ENCODE measurements around the gene EFNA5. TPM values are rescaled to one million over a fixed set of nuclear protein-coding genes. Genes with fewer than 3 reads are reported as not detected.

EFNA5 gene
- total RNA-seq, 2 donors from 2014 or later = 5.6 to 7.2 TPM

- 19% methylated on average over 7 of the region's 7 CpGs for WGBS
- peak overlapping the region; percentile 33 to 39 for H3K27ac ChIP-seq
- H3K4me3 ChIP-seq = no peak overlapping the region
- intact Hi-C loops (cut with DNase I) = no loop called here
- no peaks in the 10 kb centered on the region for H3K27me3 ChIP-seq (replicated peaks; ENCODE audit: insufficient read depth)
- H3K36me3 ChIP-seq = no peaks in the 10 kb centered on the region
- peak; percentile 82 for DNase-seq (ENCODE audit: low spot score)
- TF ChIP-seq POLR2AphosphoS5 (IDR thresholded peaks at IDR 0.05) (peak; percentile 69), POLR2A (IDR thresholded peaks at IDR 0.05) (no peak)
- H3K9me3 ChIP-seq = no peaks in the 10 kb centered on the region
- peaks cover 2% of the 10 kb centered on the region for H3K4me1 ChIP-seq (replicated peaks)
Measured at GRCh38 chr5:107542831-107543231, 127.9 kb downstream of the EFNA5 start.

- Histone ChIP-seq H3K27ac (peak overlapping the region; percentile 33 to 39), H3K36me3 (no peaks in the 10 kb centered on the region), H3K27me3 (replicated peaks; ENCODE audit: insufficient read depth) (no peaks in the 10 kb centered on the region), H3K4me3 (no peak overlapping the region), H3K9me3 (no peaks in the 10 kb centered on the region), H3K4me1 (replicated peaks) (peaks cover 2% of the 10 kb centered on the region)
- WGBS = 17% methylated on average over 4 of the region's 4 CpGs
- DNase-seq (ENCODE audit: low spot score) = peak; percentile 65
- TF ChIP-seq POLR2A (IDR thresholded peaks at IDR 0.05) = no peak
- intact Hi-C loops (cut with DNase I) = no loop called here
Measured at GRCh38 chr5:107542428-107542827, 128.3 kb downstream of the EFNA5 start.

GRCh38 chr5:107541400-107541799 lies 129.3 kb downstream of the EFNA5 start:
- intact Hi-C loops (cut with DNase I) = no loop called here
- WGBS = 88% methylated on average over 1 of the region's 1 CpG

GRCh38 chr5:107539726-107540330 lies 130.9 kb downstream of the EFNA5 start:
- no peaks in the 10 kb centered on the region for H3K4me1 ChIP-seq (replicated peaks)
- no peak for DNase-seq (ENCODE audit: low spot score)
- 96% methylated on average over 4 of the region's 4 CpGs for WGBS
- TF ChIP-seq POLR2AphosphoS5 (IDR thresholded peaks at IDR 0.05) = no peak
- TF ChIP-seq POLR2A (IDR thresholded peaks at IDR 0.05) = no peak
- no peak for TF ChIP-seq CTCF (IDR thresholded peaks at IDR 0.05)
- H3K4me3 ChIP-seq = no peak overlapping the region
- no peaks in the 10 kb centered on the region for H3K36me3 ChIP-seq
- no peaks in the 10 kb centered on the region for H3K27me3 ChIP-seq (replicated peaks; ENCODE audit: insufficient read depth)
- intact Hi-C loops (cut with DNase I) = no loop called here
- no peak overlapping the region for H3K27ac ChIP-seq
- H3K9me3 ChIP-seq = no peaks in the 10 kb centered on the region

More at GRCh38 chr5:107541400-107541799, 129.3 kb downstream of the EFNA5 start:
- Histone ChIP-seq H3K27ac (no peak overlapping the region), H3K27me3 (replicated peaks; ENCODE audit: insufficient read depth) (no peaks in the 10 kb centered on the region), H3K9me3 (no peaks in the 10 kb centered on the region), H3K36me3 (no peaks in the 10 kb centered on the region), H3K4me1 (replicated peaks) (no peaks in the 10 kb centered on the region), H3K4me3 (no peak overlapping the region)
- DNase-seq (ENCODE audit: low spot score) = no peak
- no peak for TF ChIP-seq POLR2AphosphoS5 (IDR thresholded peaks at IDR 0.05)
- no peak for TF ChIP-seq POLR2A (IDR thresholded peaks at IDR 0.05)
- TF ChIP-seq CTCF (IDR thresholded peaks at IDR 0.05) = no peak

GRCh38 chr5:107538805-107539445 lies 131.8 kb downstream of the EFNA5 start:
- no peak for TF ChIP-seq CTCF (IDR thresholded peaks at IDR 0.05)
- no peak for TF ChIP-seq POLR2A (IDR thresholded peaks at IDR 0.05)
- no peaks in the 10 kb centered on the region for H3K36me3 ChIP-seq
- no peaks in the 10 kb centered on the region for H3K27me3 ChIP-seq (replicated peaks; ENCODE audit: insufficient read depth)
- no peaks in the 10 kb centered on the region for H3K4me1 ChIP-seq (replicated peaks)
- WGBS = 73% methylated on average over 5 of the region's 5 CpGs
- no peak overlapping the region for H3K27ac ChIP-seq
- H3K4me3 ChIP-seq = no peak overlapping the region
- H3K9me3 ChIP-seq = no peaks in the 10 kb centered on the region
- no peak for DNase-seq (ENCODE audit: low spot score)
- intact Hi-C loops (cut with DNase I) = no loop called here

GRCh38 chr5:107538331-107538730 lies 132.4 kb downstream of the EFNA5 start:
- no peaks in the 10 kb centered on the region for H3K36me3 ChIP-seq
- no peaks in the 10 kb centered on the region for H3K9me3 ChIP-seq
- H3K4me3 ChIP-seq = no peak overlapping the region
- H3K27me3 ChIP-seq (replicated peaks; ENCODE audit: insufficient read depth) = no peaks in the 10 kb centered on the region
- intact Hi-C loops (cut with DNase I) = no loop called here
- no peak for DNase-seq (ENCODE audit: low spot score)
- H3K27ac ChIP-seq = no peak overlapping the region
- H3K4me1 ChIP-seq (replicated peaks) = no peaks in the 10 kb centered on the region
- TF ChIP-seq CTCF (IDR thresholded peaks at IDR 0.05) = no peak
- no peak for TF ChIP-seq POLR2A (IDR thresholded peaks at IDR 0.05)
- TF ChIP-seq POLR2AphosphoS5 (IDR thresholded peaks at IDR 0.05) = no peak

Data from prostate gland (tissue), 2 donors.